NCI-H146 (cell line): ENCODE measurements around the gene SUSD2.
"Not testable (repeated sequence)": the region's sequence is repeated elsewhere in the genome, so short reads cannot be mapped to it uniquely, and the experiment has no call there.

Source experiments
- DNase-seq: peaks from one replicate; lab custom pipeline; 2025; lab: John Stamatoyannopoulos, UW

Gene SUSD2

DNA sequence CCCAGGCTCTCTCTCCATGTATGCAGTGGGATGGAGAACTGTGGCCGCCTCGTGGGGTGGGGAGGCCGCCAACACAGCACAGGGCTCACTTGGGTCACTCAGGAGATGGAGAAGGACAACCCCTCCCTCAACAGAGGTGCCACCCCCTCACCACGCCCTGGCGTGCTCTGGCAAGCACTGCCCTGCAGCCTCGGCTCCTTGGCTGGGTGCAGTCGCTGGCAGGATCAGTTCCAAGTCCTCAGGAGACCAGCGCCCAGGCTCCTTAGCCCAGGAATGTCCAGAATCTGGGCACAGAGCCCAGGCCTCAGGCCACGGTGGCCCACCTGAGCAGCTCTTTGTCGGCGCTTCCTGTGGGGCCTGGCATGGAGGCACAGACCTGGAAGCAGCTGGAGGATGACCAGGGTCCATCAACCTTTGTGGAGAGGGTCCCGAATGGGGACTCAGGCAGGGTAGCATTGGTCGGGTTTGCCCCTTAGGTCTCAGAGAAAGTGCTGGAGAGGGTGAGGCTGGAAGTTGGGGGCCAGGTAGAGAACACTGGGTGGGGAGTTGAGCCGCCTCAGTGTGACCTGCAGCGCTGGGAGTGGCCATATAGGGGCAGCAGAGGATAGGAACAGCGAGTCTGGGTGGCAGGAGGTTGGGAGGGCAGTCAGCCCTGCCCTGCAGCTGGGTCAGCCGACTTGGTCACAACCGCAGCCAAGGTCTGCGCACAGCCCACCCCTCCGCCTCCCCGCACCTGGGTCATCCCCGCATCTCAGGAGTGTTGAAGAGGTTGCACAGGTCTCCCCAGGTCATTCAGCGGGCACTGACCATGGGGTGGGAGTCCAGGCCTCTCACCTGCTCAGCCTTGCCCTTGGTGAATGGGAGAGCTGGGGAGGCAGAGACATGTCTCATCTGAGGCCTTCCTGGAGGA is 8.2 kb downstream of the SUSD2 start:
- peak; percentile 12 for DNase-seq

DNA sequence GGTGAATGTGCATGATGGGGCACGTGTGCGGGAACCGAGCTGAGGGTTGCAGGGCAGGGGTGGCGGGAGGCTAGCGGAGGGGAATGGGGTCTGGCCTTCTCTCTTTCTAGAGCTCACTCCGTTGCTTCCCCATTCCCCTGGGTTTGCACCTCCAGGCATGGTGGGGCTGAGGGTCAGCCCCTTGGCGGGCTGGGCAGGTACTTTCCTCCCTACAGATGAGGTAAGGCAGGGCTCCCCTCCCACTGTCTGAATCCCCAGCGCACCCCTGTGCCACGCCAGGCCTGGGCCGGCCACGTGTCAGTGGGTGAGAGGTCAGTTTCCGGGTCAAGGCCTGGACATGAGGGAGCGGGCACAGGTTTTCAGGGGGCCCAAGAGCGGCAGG is 8.9 kb downstream of the SUSD2 start:
- DNase-seq = no peak

DNA sequence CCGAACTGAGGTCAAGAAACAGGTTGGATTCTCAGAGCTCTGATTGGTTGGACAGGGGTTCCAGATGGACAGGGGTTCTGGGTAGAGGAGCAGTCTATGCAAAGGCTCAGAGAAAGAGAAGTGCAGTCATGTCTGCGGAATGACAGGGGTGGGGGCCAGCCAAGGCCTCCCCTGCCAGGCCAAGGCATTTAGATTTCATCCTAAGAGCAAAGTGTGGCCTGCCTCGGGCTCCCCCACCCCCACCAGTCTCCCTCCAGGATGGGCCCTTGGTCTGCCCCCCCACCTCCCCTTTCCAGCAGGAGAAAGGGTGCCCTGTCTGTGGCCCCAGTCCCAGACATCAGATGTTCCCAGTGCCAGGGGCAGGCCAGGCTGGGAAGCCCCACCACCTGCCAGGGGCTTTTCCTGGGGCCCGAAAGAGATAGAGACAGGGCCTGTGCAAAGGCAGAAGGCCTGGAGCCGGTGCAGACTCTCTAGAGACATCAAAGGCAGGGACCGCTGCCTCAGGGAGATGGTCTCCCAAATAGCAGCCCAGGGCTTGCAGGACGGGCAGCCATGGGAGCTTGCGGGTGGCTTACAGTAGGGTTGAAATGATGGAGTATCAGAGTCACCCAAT is 9.4 kb downstream of the SUSD2 start:
- no peak for DNase-seq

DNA sequence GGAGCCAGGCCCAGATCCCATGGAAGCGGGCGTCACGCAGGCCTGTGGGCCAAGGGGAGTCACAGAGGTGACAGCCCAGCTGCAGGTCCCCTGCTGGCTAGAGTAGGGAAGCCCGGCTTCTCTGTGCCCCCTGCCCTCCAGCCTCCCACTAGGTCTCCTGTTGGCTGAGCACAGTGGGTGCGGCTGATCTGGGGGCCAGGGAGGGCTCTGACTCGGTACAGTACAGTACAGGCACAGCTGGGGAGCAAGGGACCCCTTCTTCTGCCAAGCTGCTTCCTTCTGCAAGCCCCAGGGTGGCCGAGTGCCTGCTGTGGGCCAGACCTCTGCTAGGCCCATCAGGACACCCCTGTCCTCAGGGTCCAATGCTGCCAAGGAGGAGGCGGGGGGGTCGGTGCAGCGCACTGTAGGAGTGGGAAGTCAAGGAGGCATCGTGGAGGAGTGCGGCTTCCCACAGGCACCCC is 10.1 kb downstream of the SUSD2 start:
- DNase-seq = no peak

DNA sequence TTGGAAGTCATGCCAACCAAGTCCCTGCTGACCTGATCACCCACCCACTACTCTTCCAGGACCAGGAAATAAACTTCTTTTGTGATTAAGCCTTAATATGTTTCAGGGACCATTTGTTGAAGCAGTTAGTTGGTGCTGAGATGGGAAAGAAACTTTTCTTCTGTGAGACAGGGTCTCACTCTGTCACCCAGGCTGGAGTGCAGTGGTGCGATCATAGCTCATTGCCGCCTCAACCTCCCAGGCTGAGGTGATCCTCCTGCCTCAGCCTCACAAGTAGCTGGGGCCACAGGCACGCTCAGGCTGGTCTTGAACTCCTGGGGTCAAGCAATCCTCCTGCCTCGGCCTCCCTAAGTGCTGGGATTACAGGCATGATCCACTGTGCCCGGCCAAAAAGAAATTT is 10.6 kb downstream of the SUSD2 start:
- no peak for DNase-seq

DNA sequence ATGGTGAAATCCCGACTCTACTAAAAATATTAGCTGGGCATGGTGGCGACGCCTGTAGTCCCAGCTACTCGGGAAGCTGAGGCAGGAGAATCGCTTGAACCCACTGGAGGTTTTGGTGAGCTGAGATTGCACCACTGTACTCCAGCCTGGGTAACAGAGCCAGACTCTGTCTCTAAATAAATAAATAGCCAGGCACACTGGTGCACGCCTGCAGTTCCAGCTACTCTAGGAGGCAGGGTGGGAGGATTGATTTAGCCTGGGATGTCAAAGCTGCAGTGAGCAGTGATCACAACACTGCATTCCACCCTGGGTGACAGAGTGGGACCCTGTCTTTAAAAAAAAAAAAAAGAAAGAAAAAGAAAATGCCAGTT is 17.4 kb downstream of the SUSD2 start:
- no peak for DNase-seq

DNA sequence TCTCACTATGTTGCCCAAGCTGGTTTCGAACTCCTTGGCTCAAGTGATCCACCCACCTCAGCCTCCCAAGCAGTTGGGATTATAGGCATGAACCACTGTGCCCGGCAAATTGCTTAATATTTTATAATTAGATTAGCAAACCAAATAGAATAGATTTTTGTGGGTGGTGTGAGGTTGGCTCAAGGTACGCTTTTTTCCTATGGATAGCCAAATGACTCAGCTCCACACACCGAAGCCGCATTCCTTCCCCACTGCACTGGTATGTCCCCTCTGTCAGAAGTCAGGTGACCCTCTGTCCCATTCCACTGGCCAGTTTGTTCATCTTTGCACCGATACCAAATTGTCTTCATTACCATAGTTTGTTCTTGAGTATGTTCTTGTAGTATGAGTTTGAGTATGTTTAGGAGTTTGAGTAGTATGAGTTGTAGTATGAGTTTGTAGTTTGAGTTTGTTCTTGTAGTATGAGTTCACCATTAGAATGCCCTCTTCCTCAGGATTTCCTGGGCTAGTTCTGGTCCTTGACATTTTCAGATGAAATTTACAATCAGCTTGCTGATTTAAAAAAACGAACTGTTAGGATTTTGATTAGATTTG is 19.4 kb downstream of the SUSD2 start:
- DNase-seq = no peak

DNA sequence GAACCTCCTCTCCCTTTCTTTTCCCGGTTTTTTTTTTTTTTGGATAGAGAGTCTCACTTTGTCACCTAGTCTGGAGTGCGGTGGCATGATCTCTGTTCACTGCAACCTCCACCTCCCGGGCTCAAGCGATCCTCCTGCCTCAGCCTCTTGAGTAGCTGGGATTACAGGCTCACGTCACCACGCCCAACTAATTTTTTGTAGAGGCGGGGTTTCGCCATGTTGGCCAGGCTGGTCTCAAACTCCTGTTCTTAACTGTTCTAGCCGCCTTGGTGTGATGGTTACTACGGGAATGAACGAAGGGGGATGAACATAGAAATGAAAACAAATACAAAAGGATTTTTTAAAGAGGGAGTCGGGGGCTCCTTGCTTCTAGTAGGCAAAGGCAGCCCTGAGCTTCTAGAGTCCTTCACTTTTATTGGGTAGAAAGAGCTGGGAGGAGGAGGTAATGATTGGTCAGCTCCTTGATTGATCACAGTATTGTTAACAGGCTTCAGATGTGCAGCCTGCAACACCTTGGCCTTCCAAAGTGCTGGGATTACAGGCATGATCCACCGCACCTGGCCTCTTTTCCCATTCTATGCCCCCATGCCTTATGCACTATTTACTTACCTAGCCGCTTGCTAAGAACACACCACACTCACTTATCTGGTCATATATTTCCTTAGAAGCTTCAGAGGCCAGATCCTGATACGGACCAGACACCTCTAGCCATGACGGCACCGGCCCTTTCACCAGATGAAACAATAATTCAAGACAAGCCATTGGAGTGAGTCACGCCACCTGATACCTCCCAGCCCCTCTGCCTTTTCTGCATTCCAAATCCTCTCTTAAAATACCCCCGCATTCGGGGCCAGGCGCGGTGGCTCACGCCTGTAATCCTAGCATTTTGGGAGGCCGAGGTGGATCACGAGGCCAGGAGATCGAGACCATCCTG is 20.7 kb downstream of the SUSD2 start:
- no peak for DNase-seq

DNA sequence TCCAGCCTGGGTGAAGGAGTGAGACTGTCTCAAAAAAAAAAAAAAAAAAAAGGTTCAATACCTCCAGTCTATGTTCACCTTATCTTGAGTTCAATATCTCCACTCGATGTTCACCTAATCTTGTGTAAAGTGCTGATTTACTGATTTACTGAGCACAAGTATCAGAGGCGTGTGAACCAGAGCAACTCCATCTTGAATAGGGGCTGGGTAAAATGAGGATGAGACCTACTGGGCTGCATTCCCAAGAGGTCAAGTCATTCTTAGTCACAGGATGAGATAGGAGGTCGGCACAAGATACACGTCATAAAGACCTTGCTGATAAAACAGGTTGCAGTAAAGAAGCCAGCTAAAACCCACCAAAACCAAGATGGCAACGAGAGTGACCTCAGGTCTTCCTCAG is 22.6 kb downstream of the SUSD2 start:
- not testable (repeated sequence) for DNase-seq

DNA sequence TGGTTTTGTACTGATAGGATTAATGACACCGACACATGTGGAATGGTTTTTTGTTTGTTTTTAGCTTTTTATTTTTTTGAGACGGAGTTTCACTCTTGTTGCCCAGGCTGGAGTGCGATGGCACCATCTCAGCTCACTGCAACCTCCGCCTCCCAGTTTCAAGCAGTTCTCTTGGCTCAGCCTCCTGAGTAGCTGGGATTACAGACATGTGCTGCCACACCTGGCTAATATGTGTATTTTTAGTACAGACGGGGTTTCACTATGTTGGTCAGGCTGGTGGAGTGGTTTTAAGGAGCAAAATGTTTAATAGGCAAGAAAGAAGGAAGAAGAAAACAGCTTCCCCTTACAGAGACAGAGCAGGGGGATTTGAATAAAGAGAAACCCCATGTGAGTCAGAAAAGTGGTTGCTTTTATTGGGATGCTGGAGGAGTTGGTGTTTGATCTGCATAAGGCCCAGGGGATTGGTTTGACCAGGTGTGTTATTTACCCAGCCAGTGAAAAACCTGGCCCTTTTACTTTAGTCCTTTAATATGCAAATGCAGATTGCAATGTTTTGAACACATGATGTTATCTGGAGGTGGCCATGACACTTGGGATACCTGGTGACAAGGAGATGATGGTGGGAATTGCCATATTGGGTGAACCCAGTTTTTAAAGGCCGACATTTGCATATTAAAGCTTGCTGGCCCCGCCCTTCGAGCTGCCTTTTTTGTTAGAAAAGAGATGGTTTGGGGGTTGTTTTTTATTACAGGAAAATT is 24.3 kb downstream of the SUSD2 start:
- no peak for DNase-seq

DNA sequence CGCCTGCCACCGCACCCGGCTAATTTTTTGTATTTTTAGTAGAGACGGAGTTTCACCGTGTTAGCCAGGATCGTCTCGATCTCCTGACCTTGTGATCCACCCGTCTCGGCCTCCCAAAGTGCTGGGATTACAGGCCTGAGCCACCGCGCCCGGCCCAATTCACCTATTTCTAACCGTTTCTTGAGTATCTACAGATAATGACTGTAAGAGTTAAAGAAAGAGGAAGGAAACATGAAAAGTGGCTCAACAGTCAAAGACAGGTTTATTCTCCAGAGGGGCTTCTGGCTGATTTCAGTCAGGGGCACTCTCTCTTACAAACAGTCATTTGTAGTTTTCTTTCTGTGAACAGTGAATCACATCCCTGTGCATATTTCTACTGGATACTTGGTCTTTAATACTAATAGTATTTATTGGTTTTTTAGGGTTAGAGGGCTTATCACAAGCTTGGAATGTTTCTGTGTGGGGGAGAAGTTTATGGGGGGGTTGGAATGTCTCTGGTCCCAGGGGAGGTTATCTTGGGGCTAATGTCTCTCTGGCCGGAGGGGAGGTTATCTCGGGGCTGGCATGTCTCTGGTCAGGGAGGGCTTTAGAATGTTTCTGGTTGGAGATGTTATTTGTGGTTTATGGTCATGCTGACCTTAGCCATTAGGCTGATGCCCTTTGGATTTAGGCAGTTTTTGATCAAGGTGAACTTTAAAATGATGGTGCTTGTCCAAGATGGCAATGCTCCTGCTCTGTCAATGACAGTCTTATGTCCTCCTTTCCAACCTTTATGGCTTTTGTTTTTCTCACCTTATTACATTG is 25.4 kb downstream of the SUSD2 start:
- DNase-seq = not testable (repeated sequence)

DNA sequence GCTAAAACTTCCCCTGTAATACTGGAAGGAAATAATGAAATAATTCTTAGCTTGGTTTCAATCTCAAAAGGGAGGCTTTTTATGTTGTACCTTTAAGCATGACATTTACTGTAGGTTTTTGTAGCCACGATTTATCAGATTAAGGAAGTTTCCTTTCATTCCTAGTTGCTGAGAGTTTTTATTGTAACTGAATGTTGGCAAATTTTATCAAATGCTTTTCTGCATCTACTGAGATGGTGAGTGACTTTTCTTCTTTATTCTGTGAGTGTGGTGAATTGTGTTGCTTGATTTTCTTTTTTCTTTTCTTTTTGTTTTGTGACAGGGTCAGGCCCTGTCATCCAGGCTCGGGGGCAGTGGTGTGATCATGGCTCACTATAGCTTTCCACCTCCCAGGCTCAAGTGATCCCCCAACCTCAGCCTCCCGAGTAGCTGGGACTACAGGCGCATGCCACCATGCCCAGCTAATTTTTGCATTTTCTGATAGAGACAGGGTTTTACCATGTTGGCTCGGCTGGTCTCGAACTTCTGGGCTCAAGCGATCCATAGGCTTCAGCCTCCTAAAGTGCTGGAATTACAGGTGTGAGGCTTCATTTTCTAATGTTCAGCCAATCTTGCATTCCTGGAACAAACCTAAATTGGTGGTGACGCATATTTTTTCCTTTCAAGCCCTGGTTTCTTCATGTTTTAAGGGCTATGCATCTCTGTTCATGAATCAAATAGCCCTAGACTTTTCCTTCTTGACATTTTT is 26.2 kb downstream of the SUSD2 start:
- no peak for DNase-seq

DNA sequence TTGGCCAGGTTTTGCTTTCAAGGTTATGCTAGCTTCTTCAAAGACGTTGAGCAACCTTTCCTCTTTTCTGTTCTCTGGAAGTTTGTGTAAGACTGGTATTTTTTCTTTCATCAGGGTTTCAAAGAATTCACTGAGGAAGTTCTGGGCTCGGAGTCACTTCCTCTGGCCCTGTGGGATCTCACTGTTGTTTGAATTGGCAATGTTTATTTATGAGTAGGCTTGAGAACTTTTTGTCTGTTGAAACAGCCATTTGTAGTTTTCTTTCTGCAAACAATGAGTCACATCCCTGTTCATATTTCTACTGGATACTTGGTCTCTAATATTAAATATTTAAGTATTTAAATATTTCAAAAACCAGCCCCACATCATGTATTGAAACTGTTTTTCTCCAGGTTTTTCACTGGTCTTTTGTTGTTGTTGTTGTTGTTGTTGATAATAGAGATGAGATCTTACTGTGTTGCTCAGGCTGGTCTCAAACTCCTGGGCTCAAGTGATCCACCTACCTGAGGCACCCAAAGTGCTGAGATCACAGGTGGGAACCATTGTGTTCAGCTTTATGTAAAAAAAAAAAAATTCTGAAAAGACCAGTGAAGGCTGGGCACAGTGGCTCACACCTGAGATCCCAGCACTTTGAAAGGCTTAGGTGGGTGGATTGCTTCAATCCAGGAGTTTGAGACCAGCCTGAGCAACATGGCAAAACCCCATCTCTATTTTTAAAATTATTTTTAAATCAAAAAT is 26.9 kb downstream of the SUSD2 start:
- DNase-seq = no peak

DNA sequence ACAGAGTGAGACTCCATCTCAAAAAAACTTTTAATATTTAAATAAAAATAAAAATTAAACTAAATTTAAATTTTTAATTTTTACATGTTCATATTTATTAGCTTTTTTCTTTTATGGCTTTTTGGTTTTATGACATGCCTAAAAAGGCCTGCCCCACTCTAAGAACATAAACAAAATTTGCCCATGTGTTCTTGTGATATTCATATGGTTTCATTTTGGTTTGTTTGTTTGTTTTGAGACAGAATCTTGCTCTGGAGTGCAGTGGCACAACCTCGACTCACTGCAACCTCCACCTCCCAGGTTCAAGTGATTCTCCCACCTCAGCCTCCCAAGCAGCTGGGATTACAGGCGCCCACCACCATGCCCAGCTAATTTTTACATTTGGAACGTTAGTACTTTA is 27.7 kb downstream of the SUSD2 start:
- no peak for DNase-seq

DNA sequence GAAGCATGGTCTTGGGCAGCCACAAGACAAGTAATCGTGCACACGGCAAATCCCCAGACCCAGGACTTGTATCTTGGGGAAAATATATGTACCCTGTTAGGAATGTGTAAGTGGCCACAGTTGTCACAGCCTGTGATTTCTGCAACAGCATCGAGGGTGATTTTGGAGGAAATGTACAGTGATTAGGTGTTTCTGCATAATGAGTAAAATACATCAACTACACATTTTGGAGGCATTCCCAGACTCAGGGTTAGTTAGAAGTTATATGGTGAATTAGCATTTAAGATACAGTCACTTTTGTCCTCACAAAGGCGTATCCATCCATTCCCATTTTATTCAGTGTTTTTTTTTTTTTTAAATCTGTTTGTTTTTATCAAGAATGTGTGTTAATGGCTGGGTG is 28.4 kb downstream of the SUSD2 start:
- no peak for DNase-seq

DNA sequence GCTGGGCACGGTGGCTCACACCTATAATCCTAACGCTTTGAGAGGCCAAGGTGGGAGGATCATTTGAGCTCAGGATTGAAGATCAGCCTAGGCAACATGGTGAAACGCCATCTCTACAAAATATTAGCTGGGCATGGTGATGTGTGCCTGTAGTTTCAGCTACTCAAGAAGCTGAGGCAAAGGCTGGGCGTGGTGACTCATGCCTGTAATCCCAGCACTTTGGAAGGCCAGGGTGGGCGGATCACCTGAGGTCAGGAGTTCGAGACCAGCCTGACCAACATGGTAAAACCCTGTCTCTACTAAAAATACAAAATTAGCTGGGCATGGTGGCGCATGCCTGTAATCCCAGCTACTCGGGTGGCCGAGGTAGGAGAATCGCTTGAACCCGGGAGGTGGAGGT is 29.1 kb downstream of the SUSD2 start:
- DNase-seq = not testable (repeated sequence)

DNA sequence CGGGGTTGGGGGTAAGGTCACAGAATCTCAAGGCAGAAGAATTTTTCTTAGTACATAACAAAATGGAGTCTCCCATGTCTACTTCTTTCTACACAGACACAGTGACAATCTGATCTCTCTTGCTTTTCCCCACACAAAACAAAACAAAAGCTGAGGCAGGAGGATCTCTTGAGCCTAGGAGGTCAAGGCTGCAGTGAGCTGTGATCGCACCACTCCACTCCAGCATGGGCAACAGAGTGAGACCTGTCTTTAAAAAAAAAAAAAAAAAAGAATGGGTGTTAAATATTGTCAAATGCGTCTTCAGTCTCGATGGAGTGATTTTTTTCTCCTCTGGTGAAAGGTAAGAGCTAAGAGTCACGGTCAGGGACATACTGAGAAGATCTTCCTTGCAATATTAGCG is 30.4 kb downstream of the SUSD2 start:
- not testable (repeated sequence) for DNase-seq

DNA sequence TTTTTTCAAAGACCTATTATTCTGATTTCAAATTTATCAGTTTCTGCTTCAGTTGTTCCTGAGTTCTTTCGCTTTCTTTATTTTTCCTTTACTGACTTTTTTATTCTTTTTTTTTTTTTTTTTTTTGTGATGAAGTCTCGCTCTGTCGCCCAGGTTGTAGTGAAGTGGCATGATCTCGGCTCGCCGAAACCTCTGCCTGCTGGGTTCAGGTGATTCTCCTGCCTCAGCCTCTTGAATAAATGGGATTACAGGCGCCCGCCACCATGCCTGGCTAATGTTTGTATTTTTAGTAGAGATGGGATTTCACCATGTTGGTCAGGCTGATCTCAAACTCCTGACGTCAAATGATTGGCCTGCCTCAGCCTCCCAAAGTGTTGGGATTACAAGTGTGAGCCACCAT is 31.8 kb downstream of the SUSD2 start:
- DNase-seq = not testable (repeated sequence)
